Ovary (tissue), 9 donors: ENCODE results near the gene KLB. TPM values are rescaled to one million over a fixed set of nuclear protein-coding genes. Genes with fewer than 3 reads are reported as not detected.

Source experiments
- DNase-seq, 5 donors: peaks; one replicate each; pipeline ENCODE4 v3.0.0-alpha.2; 2019 to 2020
- H3K27ac ChIP-seq, 2 donors: fragments of 200-600 bp; one replicate each; pipeline versions ENCODE4 v1.5.1 to v1.8.0; 2019 to 2022
- H3K27me3 ChIP-seq: fragments of 200-600 bp; one replicate; pipeline ENCODE4 v1.8.0; 2022
- H3K36me3 ChIP-seq: fragments of 200-600 bp; sonication (generic); one replicate; pipeline ENCODE4 v1.5.1; 2019
- H3K4me1 ChIP-seq: one replicate; pipeline ENCODE4 v1.8.1; 2013; ENCODE audit warnings: mild to moderate bottlenecking, moderate library complexity; ENCODE audit not compliant: insufficient read depth
- H3K4me3 ChIP-seq: fragments of 200-600 bp; sonication (generic); one replicate; pipeline ENCODE4 v1.5.1; 2017
- H3K9me3 ChIP-seq, 2 donors: fragments of 200-600 bp in 1 of 2; sonication (generic) in 1 of 2; one replicate each; pipeline versions ENCODE4 v1.5.1 to v1.8.1; 2013 to 2019; ENCODE audit warnings: mild to moderate bottlenecking in 1 of 2, moderate library complexity in 1 of 2
- CTCF ChIP-seq, 3 donors: fragments of 450-650 bp in 2 of 3; fragments of 200-600 bp in 1 of 3; IDR thresholded peaks; one replicate each; pipeline versions ENCODE4 v1.5.1 to v1.8.0; 2016 to 2022; ENCODE audit warnings: antibody characterized with exemption in 3 of 3, mild to moderate bottlenecking in 1 of 3
- EP300 ChIP-seq: sonication (generic); formaldehyde crosslinking; IDR thresholded peaks from one replicate; pipeline ENCODE4 v1.6.1; 2017; ENCODE audit warnings: antibody characterized with exemption
- POLR2A ChIP-seq: fragments of 450-650 bp; IDR thresholded peaks from one replicate; pipeline ENCODE4 v1.6.1; 2017; ENCODE audit warnings: antibody characterized with exemption, mild to moderate bottlenecking, moderate library complexity
- WGBS, 3 donors: extraction: QIAGEN DNeasy Blood & Tissue Kit in 1 of 3; methylation state at CpG; one replicate each; pipeline versions ENCODE4 v1.1.5 to v1.1.7; 2013 to 2017; 5-methylcytosine and 5-hydroxymethylcytosine counted together
- intact Hi-C, 4 donors: fragments of 100-400 bp; cut with DNase I; formaldehyde crosslinking; loops; one replicate each; pipeline versions ENCODE4 v1.11.0 to v1.15.1; 2022 to 2023
- polyA plus RNA-seq, 2 donors: library from polyadenylated mRNA; stranded (reverse); fragments of 200-250 nt in 1 of 2; fragments of 350-450 nt in 1 of 2; fragmentation: Illumina TruSeq in 1 of 2; extraction: RNeasy Lipid Tissue Mini Kit (QIAGEN cat#74804) in 1 of 2; gene quantifications; one replicate each; pipeline ENCODE4 v1.2.3, GENCODE V29; 2013 to 2014
- total RNA-seq, 7 donors: library from RNA; depleted of rRNA in 2 of 7; stranded (reverse); fragments of >200 nt in 2 of 7; fragmentation: NEBNext Ultra II Directional in 3 of 7; extraction: Animal tissue kit (Norgen Biotek cat#: 25700) in 3 of 7; gene quantifications; one replicate each; pipeline versions ENCODE4 v1.1.0 to v1.2.4, GENCODE V29; 2016 to 2023
- donor health status: DM: no; HTN: no; CAD: no; lungs with moderate emphysema.
- donor health status: DM: no; HTN: no; CAD: no.
- donor health status: Bipolar disorder and iron deficiency.
- donor health status: DM: yes; HTN: yes; CAD: no.
- donor health status: DM: no; HTN: no; CAD: no.
- donor health status: DM: yes; HTN: yes; CAD: no.

The KLB gene
- total and polyA plus RNA-seq, 9 donors: under 0.01 to 0.08 (median 0.04) TPM; not detected in 5

GRCh38 chr4:39480902-39481695 is 74.4 kb downstream of the KLB start:
- Histone ChIP-seq H3K36me3 (no peaks in the 10 kb centered on the region), H3K27ac (no peak overlapping the region), H3K4me1 (no peaks in the 10 kb centered on the region), H3K4me3 (no peak overlapping the region), H3K9me3 (no peaks in the 10 kb centered on the region), H3K27me3 (no peaks in the 10 kb centered on the region)
- TF ChIP-seq EP300 (no peak), CTCF (IDR thresholded peaks at IDR 0.05) (no peak), POLR2A (no peak)
- intact Hi-C loops: no loop called here
- DNase-seq: no peak
- 87 to 91% (median 91%) methylated on average over 21 of the region's 21 CpGs for WGBS, 3 donors

DNA sequence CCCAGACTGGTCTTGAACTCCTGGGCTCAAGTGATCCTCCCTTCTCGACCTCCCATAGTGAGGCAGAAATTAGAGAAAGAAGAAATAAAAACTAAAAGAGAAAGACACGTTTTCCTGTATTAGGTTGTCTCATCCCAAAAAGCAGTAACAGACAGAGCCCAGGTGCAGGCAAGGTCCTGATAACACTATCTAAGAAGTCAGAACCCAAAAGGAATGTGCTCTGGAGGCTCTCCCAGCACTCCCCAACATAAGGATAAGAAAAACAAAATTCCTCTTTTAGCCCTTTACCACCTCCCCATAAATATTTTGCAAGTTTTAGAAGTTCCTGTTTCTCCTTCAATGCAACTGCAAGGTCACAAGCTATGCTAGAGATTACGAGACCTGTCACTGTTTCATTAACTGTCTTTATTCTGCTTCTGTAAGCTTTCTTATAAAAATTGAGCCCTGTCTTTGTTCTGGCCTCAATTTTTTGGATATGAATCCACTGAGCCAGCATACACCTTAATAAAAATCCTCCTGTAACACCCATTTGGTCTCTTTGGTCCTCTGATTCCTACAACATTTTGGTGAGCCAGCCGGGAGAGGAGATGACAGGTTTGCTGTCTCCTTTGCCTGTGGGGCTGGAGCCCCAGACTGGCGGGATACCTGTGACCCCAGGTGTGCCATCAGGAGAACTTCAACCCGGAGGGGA is 78.0 kb downstream of the KLB start:
- H3K4me3 ChIP-seq: no peak overlapping the region
- H3K4me1 ChIP-seq: no peaks in the 10 kb centered on the region
- TF ChIP-seq EP300 (no peak), POLR2A (no peak), CTCF (IDR thresholded peaks at IDR 0.05) (no peak)
- H3K27ac ChIP-seq: no peak overlapping the region
- DNase-seq: no peak
- 64 to 71% (median 64%) methylated on average over 6 of the region's 6 CpGs for WGBS, 3 donors
- intact Hi-C loops: no loop called here
- H3K36me3 ChIP-seq: no peaks in the 10 kb centered on the region
- H3K9me3 ChIP-seq: no peaks in the 10 kb centered on the region
- no peaks in the 10 kb centered on the region for H3K27me3 ChIP-seq

- Histone ChIP-seq H3K27me3 (no peaks in the 10 kb centered on the region), H3K4me1 (no peaks in the 10 kb centered on the region)
- WGBS, 3 donors: 87 to 91% (median 88%) methylated on average over 10 of the region's 10 CpGs
These were observed 79.6 kb downstream of the KLB start for GRCh38 chr4:39486221-39486804.

More at GRCh38 chr4:39486221-39486804, 79.6 kb downstream of the KLB start:
- H3K27ac ChIP-seq: no peak overlapping the region
- no peaks in the 10 kb centered on the region for H3K36me3 ChIP-seq
- H3K9me3 ChIP-seq: no peaks in the 10 kb centered on the region
- intact Hi-C loops: no loop called here
- H3K4me3 ChIP-seq: no peak overlapping the region
- DNase-seq: no peak
- TF ChIP-seq CTCF (IDR thresholded peaks at IDR 0.05): no peak
- no peak for TF ChIP-seq EP300
- no peak for TF ChIP-seq POLR2A
